EH (cell line): ENCODE results near the gene ADCK2.
"Not testable (repeated sequence)": the region's sequence is repeated elsewhere in the genome, so short reads cannot be mapped to it uniquely, and the experiment has no call there.

ENCODE experiments used
- DNase-seq: peaks from one replicate; pipeline ENCODE4 v3.0.0-alpha.2; 2015; ENCODE audit warnings: low read depth

The ADCK2 gene

GRCh38 chr7:140691376-140692045 is 18.8 kb downstream of the ADCK2 start:
- DNase-seq: no peak

- DNase-seq: not testable (repeated sequence)
Measured at GRCh38 chr7:140693849-140694248, 21.1 kb downstream of the ADCK2 start.

GRCh38 chr7:140694592-140694991 is 21.8 kb downstream of the ADCK2 start:
- DNase-seq: no peak

GRCh38 chr7:140695381-140695780 is 22.6 kb downstream of the ADCK2 start:
- no peak for DNase-seq

GRCh38 chr7:140696024-140696679 is 23.4 kb downstream of the ADCK2 start:
- DNase-seq: peak; percentile 93

- DNase-seq: peak; percentile 82
Measured at GRCh38 chr7:140696680-140697446, 24.1 kb downstream of the ADCK2 start, which contains the start of gene NDUFB2. TSS of gene NDUFB2 (plus strand) at chr7:140696708. CDS start at chr7:140696745, 37 bp downstream.

- no peak for DNase-seq
Measured at GRCh38 chr7:140697447-140698143, 24.9 kb downstream of the ADCK2 start.

GRCh38 chr7:140698477-140698876 is 25.7 kb downstream of the ADCK2 start:
- DNase-seq: no peak

- DNase-seq: no peak
Measured at GRCh38 chr7:140702774-140703173, 30.0 kb downstream of the ADCK2 start.

- no peak for DNase-seq
Measured at GRCh38 chr7:140704205-140704604, 31.5 kb downstream of the ADCK2 start.

- DNase-seq: no peak
Measured at GRCh38 chr7:140707132-140707531, 34.4 kb downstream of the ADCK2 start.

- not testable (repeated sequence) for DNase-seq
Measured at GRCh38 chr7:140708764-140709163, 36.0 kb downstream of the ADCK2 start.

- DNase-seq: not testable (repeated sequence)
Measured at GRCh38 chr7:140712392-140712791, 39.6 kb downstream of the ADCK2 start.

GRCh38 chr7:140714331-140715040 is 41.7 kb downstream of the ADCK2 start:
- no peak for DNase-seq

GRCh38 chr7:140719721-140720120 is 47.0 kb downstream of the ADCK2 start:
- DNase-seq: peak; percentile 23

GRCh38 chr7:140722254-140722653 is 49.5 kb downstream of the ADCK2 start:
- no peak for DNase-seq

GRCh38 chr7:140723006-140723405 is 50.3 kb downstream of the ADCK2 start:
- no peak for DNase-seq

- no peak for DNase-seq
Measured at GRCh38 chr7:140723574-140723973, 50.8 kb downstream of the ADCK2 start.

- no peak for DNase-seq
Measured at GRCh38 chr7:140724706-140725105, 52.0 kb downstream of the ADCK2 start.

GRCh38 chr7:140726281-140726680 is 53.5 kb downstream of the ADCK2 start:
- peak; percentile 33 for DNase-seq

GRCh38 chr7:140732416-140732815 is 59.7 kb downstream of the ADCK2 start:
- DNase-seq: no peak

GRCh38 chr7:140734096-140734495 is 61.4 kb downstream of the ADCK2 start:
- no peak for DNase-seq
